Mucosa of descending colon (tissue), 3 donors: Measurements from ENCODE around the gene COBL. TPM values are rescaled to one million over a fixed set of nuclear protein-coding genes. Genes with fewer than 3 reads are reported as not detected.

Experiments
- ATAC-seq: fragments of 200-7000 bp; cut with Tn5 transposase; one replicate; pipeline ENCODE4 v1.9.1; 2020; ENCODE audit warnings: mild to moderate bottlenecking, moderate library complexity
- DNase-seq, 3 donors: peaks; one replicate each; pipeline ENCODE4 v3.0.0-alpha.2; 2020
- H3K36me3 ChIP-seq: fragments of 200-600 bp; one replicate; pipeline ENCODE4 v1.8.0; 2021; ENCODE audit warnings: low read depth, mild to moderate bottlenecking
- H3K4me1 ChIP-seq: fragments of 200-600 bp; one replicate; pipeline ENCODE4 v1.8.0; 2021; ENCODE audit warnings: low read depth, mild to moderate bottlenecking
- H3K4me3 ChIP-seq: fragments of 200-600 bp; one replicate; pipeline ENCODE4 v1.8.0; 2021; ENCODE audit warnings: mild to moderate bottlenecking
- H3K9me3 ChIP-seq: fragments of 200-600 bp; one replicate; pipeline ENCODE4 v1.8.0; 2021; ENCODE audit warnings: mild to moderate bottlenecking
- CTCF ChIP-seq: fragments of 200-600 bp; IDR thresholded peaks from one replicate; pipeline ENCODE4 v1.8.0; 2022; ENCODE audit warnings: antibody characterized with exemption, mild to moderate bottlenecking
- intact Hi-C, 2 donors: fragments of 100-400 bp; cut with DNase I in 1 of 2; cut with micrococcal nuclease in 1 of 2; formaldehyde crosslinking; loops; one replicate each; pipeline versions ENCODE4 v1.11.0 to v1.11.1; 2022; cut with DNase I, micrococcal nuclease
- total RNA-seq, 3 donors: library from RNA; stranded (reverse); fragmentation: NEBNext Ultra II Directional in 2 of 3; extraction: Animal tissue kit (Norgen Biotek cat#: 25700) in 2 of 3; gene quantifications; one replicate each; pipeline versions ENCODE4 v1.2.1 to v1.2.4, GENCODE V29; 2021 to 2023
- donor health status: DM: no; HTN: no; CAD: no; lungs with moderate emphysema.
- donor health status: DM: no; HTN: no; CAD: no.
- donor health status: DM: no; HTN: yes; CAD: no.

Gene COBL
- total RNA-seq, 3 donors from 2014 or later = 48.6 to 91.8 (median 56.6) TPM

GRCh38 chr7:51035716-51036115, 280.9 kb downstream of the COBL start:
- DNase-seq = no peak
- TF ChIP-seq CTCF = no peak
- H3K4me1 ChIP-seq = no peaks in the 10 kb centered on the region
- no peaks in the 10 kb centered on the region for H3K36me3 ChIP-seq
- intact Hi-C loops = no loop called here
- no peak overlapping the region for H3K4me3 ChIP-seq
- no peak for ATAC-seq
- no peaks in the 10 kb centered on the region for H3K9me3 ChIP-seq

GRCh38 chr7:51034521-51035264, 281.9 kb downstream of the COBL start:
- Histone ChIP-seq H3K4me3 (no peak overlapping the region), H3K4me1 (no peaks in the 10 kb centered on the region), H3K36me3 (no peaks in the 10 kb centered on the region), H3K9me3 (no peaks in the 10 kb centered on the region)
- ATAC-seq (peak; percentile 47), DNase-seq (no peak)
- intact Hi-C loops = no loop called here
- no peak for TF ChIP-seq CTCF

GRCh38 chr7:51033727-51034520, 282.7 kb downstream of the COBL start:
- ATAC-seq = no peak
- H3K9me3 ChIP-seq = no peaks in the 10 kb centered on the region
- H3K4me1 ChIP-seq = no peaks in the 10 kb centered on the region
- DNase-seq = no peak
- H3K4me3 ChIP-seq = no peak overlapping the region
- intact Hi-C loops = no loop called here
- TF ChIP-seq CTCF = no peak
- no peaks in the 10 kb centered on the region for H3K36me3 ChIP-seq

GRCh38 chr7:51031791-51032515, 284.7 kb downstream of the COBL start:
- Histone ChIP-seq H3K36me3 (no peaks in the 10 kb centered on the region), H3K9me3 (no peaks in the 10 kb centered on the region), H3K4me3 (no peak overlapping the region), H3K4me1 (no peaks in the 10 kb centered on the region)
- ATAC-seq (no peak), DNase-seq (no peak)
- TF ChIP-seq CTCF = no peak
- intact Hi-C loops = no loop called here

- ATAC-seq = no peak
Measured at GRCh38 chr7:51031216-51031615, 285.4 kb downstream of the COBL start.

More at GRCh38 chr7:51031216-51031615, 285.4 kb downstream of the COBL start:
- H3K4me3 ChIP-seq = no peak overlapping the region
- intact Hi-C loops = no loop called here
- H3K4me1 ChIP-seq = no peaks in the 10 kb centered on the region
- DNase-seq = no peak
- no peak for TF ChIP-seq CTCF
- H3K9me3 ChIP-seq = no peaks in the 10 kb centered on the region
- H3K36me3 ChIP-seq = no peaks in the 10 kb centered on the region
